Natural killer cell (primary cell): ENCODE results near the gene SEMA4B. TPM values are rescaled to one million over a fixed set of nuclear protein-coding genes. Genes with fewer than 3 reads are reported as not detected.

Source experiments
- ATAC-seq, 3 donors: fragments of 150-1000 bp in 2 of 3; fragments of 200-7000 bp in 1 of 3; cut with Tn5 transposase; 1 replicate in 1 of 3; 2 replicates in 2 of 3; pipeline ENCODE4 v1.10.0; 2021; ENCODE audit warnings: mild to moderate bottlenecking in 2 of 3, moderate library complexity in 2 of 3
- DNase-seq, 2 donors: peaks; one replicate each; pipeline versions ENCODE4 v3.0.0 to v3.0.0-alpha.2; 2013 to 2021; ENCODE audit warnings: mixed read lengths in 1 of 2
- H3K27ac ChIP-seq: one replicate; pipeline ENCODE4 v1.5.1; 2013; ENCODE audit warnings: mild to moderate bottlenecking, low read length
- H3K27me3 ChIP-seq: one replicate; pipeline ENCODE4 v1.6.1; 2013; ENCODE audit warnings: low read length; ENCODE audit not compliant: control insufficient read depth, insufficient read depth
- H3K36me3 ChIP-seq: one replicate; pipeline ENCODE4 v1.6.1; 2013; ENCODE audit warnings: low read length; ENCODE audit not compliant: control insufficient read depth, insufficient read depth
- H3K4me1 ChIP-seq: one replicate; pipeline ENCODE4 v1.6.1; 2013; ENCODE audit warnings: low read length; ENCODE audit not compliant: control insufficient read depth, insufficient read depth
- H3K4me3 ChIP-seq: one replicate; pipeline ENCODE4 v1.5.1; 2013; ENCODE audit warnings: low read length
- H3K9me3 ChIP-seq: one replicate; pipeline ENCODE4 v1.6.1; 2013; ENCODE audit warnings: low read length; ENCODE audit not compliant: control insufficient read depth, insufficient read depth
- H3K27ac Mint-ChIP-seq, 2 donors: one replicate each; pipeline ENCODE4 v1.8.0; 2022; ENCODE audit warnings: mild to moderate bottlenecking in 2 of 2, mixed read lengths in 2 of 2, moderate library complexity in 1 of 2
- H3K27me3 Mint-ChIP-seq, 2 donors: one replicate each; pipeline ENCODE4 v1.8.0; 2022; ENCODE audit warnings: low read depth in 2 of 2, mixed read lengths in 2 of 2
- H3K36me3 Mint-ChIP-seq: one replicate; pipeline ENCODE4 v1.8.0; 2022; ENCODE audit warnings: mixed read lengths
- H3K4me1 Mint-ChIP-seq, 2 donors: one replicate each; pipeline ENCODE4 v1.8.0; 2022; ENCODE audit warnings: mixed read lengths in 2 of 2
- H3K4me3 Mint-ChIP-seq: one replicate; pipeline ENCODE4 v1.8.0; 2022; ENCODE audit warnings: mild to moderate bottlenecking, moderate library complexity, mixed read lengths
- H3K9me3 Mint-ChIP-seq, 2 donors: one replicate each; pipeline ENCODE4 v1.8.0; 2022; ENCODE audit warnings: mixed read lengths in 2 of 2
- CTCF ChIP-seq: fragments of 200-600 bp; IDR thresholded peaks from one replicate; pipeline ENCODE4 v1.8.0; 2022; ENCODE audit warnings: antibody characterized with exemption
- WGBS: methylation state at CpG from one replicate; pipeline ENCODE4 v1.1.7; 2013; ENCODE audit warnings: missing lambda C conversion rate; ENCODE audit not compliant: insufficient coverage; 5-methylcytosine and 5-hydroxymethylcytosine counted together
- intact Hi-C: fragments of 100-400 bp; cut with micrococcal nuclease; formaldehyde crosslinking; loops from one replicate; pipeline ENCODE4 v1.14.2; 2022
- total RNA-seq, 4 donors: library from RNA; stranded (reverse); fragments of 120-200 nt in 1 of 4; gene quantifications; one replicate each; pipeline versions ENCODE4 v1.2.3 to v1.2.4, GENCODE V29; 2013 to 2022

SEMA4B gene
- total RNA-seq, 3 donors from 2014 or later (not counting 1 experiment from before 2014, with no cell fraction given): 13.1 to 28.1 (median 25.0) TPM

- Mint-ChIP-seq H3K4me1 (peaks cover 8 to 23% of the 10 kb centered on the region in 2 donors), H3K36me3 (no peaks in the 10 kb centered on the region), H3K4me3 (no peak overlapping the region), H3K27me3 (no peaks in the 10 kb centered on the region), H3K27ac (no peak overlapping the region), H3K9me3 (no peaks in the 10 kb centered on the region)
- intact Hi-C loops: no loop called here
- Histone ChIP-seq H3K4me3 (no peak overlapping the region), H3K36me3 (peaks cover 5% of the 10 kb centered on the region), H3K27ac (no peak overlapping the region), H3K4me1 (peaks cover 32% of the 10 kb centered on the region), H3K27me3 (no peaks in the 10 kb centered on the region), H3K9me3 (no peaks in the 10 kb centered on the region)
- TF ChIP-seq CTCF: no peak
- WGBS: 96% methylated on average over 7 of the region's 7 CpGs
- DNase-seq: no peak
- no peak for ATAC-seq
These were observed 2.3 kb downstream of the SEMA4B start for GRCh38 chr15:90203473-90203872.

GRCh38 chr15:90203922-90204321, 2.8 kb downstream of the SEMA4B start:
- H3K27me3 ChIP-seq: no peaks in the 10 kb centered on the region
- H3K9me3 ChIP-seq: no peaks in the 10 kb centered on the region
- Mint-ChIP-seq H3K27me3 (no peaks in the 10 kb centered on the region), H3K27ac (no peak overlapping the region), H3K4me3 (no peak overlapping the region), H3K9me3 (no peaks in the 10 kb centered on the region), H3K36me3 (no peaks in the 10 kb centered on the region), H3K4me1 (peaks cover 8 to 23% of the 10 kb centered on the region in 2 donors)
- 84% methylated on average over 7 of the region's 8 CpGs for WGBS
- DNase-seq (no peak), ATAC-seq (no peak)
- H3K4me1 ChIP-seq: peaks cover 32% of the 10 kb centered on the region
- H3K4me3 ChIP-seq: no peak overlapping the region
- H3K27ac ChIP-seq: no peak overlapping the region
- TF ChIP-seq CTCF: no peak
- H3K36me3 ChIP-seq: peaks cover 5% of the 10 kb centered on the region
- intact Hi-C loops: no loop called here

GRCh38 chr15:90205050-90205848, 4.1 kb downstream of the SEMA4B start:
- no peak overlapping the region for H3K4me3 ChIP-seq
- no peaks in the 10 kb centered on the region for H3K27me3 Mint-ChIP-seq
- H3K36me3 Mint-ChIP-seq: no peaks in the 10 kb centered on the region
- 84% methylated on average over 10 of the region's 10 CpGs for WGBS
- no peak overlapping the region for H3K27ac Mint-ChIP-seq
- no peaks in the 10 kb centered on the region for H3K27me3 ChIP-seq
- DNase-seq: no peak
- no peak overlapping the region for H3K27ac ChIP-seq
- no peaks in the 10 kb centered on the region for H3K9me3 ChIP-seq
- no peak for TF ChIP-seq CTCF
- no peak for ATAC-seq
- no peaks in the 10 kb centered on the region for H3K9me3 Mint-ChIP-seq
- H3K36me3 ChIP-seq: peaks cover 5% of the 10 kb centered on the region
- H3K4me1 ChIP-seq: peaks cover 39% of the 10 kb centered on the region
- no peak overlapping the region for H3K4me3 Mint-ChIP-seq
- peaks cover 8 to 24% of the 10 kb centered on the region in 2 donors for H3K4me1 Mint-ChIP-seq
- intact Hi-C loops: no loop called here

GRCh38 chr15:90205886-90206285, 4.8 kb downstream of the SEMA4B start:
- Histone ChIP-seq H3K9me3 (no peaks in the 10 kb centered on the region), H3K36me3 (peaks cover 5% of the 10 kb centered on the region), H3K27me3 (no peaks in the 10 kb centered on the region), H3K27ac (no peak overlapping the region), H3K4me1 (peaks cover 34% of the 10 kb centered on the region), H3K4me3 (no peak overlapping the region)
- intact Hi-C loops: no loop called here
- no peaks in the 10 kb centered on the region for H3K36me3 Mint-ChIP-seq
- TF ChIP-seq CTCF: no peak
- DNase-seq (no peak), ATAC-seq (no peak)
- H3K4me3 Mint-ChIP-seq: no peak overlapping the region
- WGBS: 85% methylated on average over 5 of the region's 5 CpGs
- H3K4me1 Mint-ChIP-seq: peaks cover 8 to 19% of the 10 kb centered on the region in 2 donors
- no peak overlapping the region for H3K27ac Mint-ChIP-seq
- H3K9me3 Mint-ChIP-seq: no peaks in the 10 kb centered on the region
- no peaks in the 10 kb centered on the region for H3K27me3 Mint-ChIP-seq
